NCI-H128 (cell line): ENCODE measurements around the gene SOX21.
A peak's percentile ranks its signal among the peaks of the same experiment; 100 is the strongest.

ENCODE experiments used
- DNase-seq: peaks from one replicate; lab custom pipeline; 2025; ENCODE audit not compliant: unreplicated experiment; lab: John Stamatoyannopoulos, UW

SOX21 gene

GRCh38 chr13:94679614-94680013 lies 32.7 kb downstream of the SOX21 start:
- no peak for DNase-seq

GRCh38 chr13:94678845-94679244 lies 33.5 kb downstream of the SOX21 start:
- no peak for DNase-seq

DNA sequence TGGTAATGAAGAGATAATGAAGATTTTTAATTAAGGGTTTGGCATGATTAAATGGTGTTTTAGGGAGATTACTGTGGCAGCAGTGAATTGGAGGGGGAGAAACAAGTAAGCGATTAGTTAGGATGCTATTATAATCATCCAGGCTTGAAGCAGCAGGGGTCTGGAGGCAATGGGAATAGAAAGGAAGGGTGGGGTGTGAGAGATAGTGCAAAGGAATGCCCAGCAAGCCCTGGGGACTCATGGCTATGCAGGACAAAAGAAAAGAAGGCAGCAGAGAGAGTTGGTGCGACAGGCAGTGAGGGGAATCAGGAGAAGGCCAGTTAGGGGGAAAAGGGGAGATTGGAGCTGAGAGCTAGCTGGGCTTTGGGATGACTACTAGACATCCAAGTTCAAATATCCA lies 34.5 kb downstream of the SOX21 start:
- DNase-seq: no peak

GRCh38 chr13:94674609-94675348 lies 37.6 kb downstream of the SOX21 start:
- peak; percentile 19 for DNase-seq

- DNase-seq: no peak
These were observed 38.5 kb downstream of the SOX21 start for GRCh38 chr13:94673851-94674250.

- DNase-seq: no peak
These were observed 39.9 kb downstream of the SOX21 start for GRCh38 chr13:94672400-94672799.

GRCh38 chr13:94667190-94667589 lies 45.2 kb downstream of the SOX21 start:
- no peak for DNase-seq

DNA sequence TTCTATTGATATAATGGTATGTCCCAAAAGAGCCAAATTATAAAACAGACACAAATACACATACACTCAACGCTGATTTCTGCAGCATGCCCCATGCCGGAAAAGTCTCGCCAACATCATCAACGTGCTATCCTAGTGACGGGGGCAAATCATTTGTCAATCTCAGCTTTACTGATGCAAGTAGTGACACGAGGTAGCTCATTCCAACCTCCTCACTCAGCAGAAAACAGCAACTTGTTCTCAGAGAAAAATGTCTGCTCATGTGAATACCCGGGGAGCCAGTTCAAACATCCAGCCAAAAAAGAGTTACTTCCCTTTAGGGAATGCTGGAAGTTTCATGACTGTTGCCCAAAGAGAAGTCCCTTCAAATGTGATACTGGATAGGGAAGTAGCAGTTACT lies 46.3 kb downstream of the SOX21 start:
- DNase-seq: no peak

GRCh38 chr13:94664889-94665288 lies 47.5 kb downstream of the SOX21 start:
- DNase-seq: no peak

GRCh38 chr13:94662274-94662945 lies 49.9 kb downstream of the SOX21 start:
- DNase-seq: no peak

GRCh38 chr13:94661406-94661805 lies 50.9 kb downstream of the SOX21 start:
- no peak for DNase-seq

DNA sequence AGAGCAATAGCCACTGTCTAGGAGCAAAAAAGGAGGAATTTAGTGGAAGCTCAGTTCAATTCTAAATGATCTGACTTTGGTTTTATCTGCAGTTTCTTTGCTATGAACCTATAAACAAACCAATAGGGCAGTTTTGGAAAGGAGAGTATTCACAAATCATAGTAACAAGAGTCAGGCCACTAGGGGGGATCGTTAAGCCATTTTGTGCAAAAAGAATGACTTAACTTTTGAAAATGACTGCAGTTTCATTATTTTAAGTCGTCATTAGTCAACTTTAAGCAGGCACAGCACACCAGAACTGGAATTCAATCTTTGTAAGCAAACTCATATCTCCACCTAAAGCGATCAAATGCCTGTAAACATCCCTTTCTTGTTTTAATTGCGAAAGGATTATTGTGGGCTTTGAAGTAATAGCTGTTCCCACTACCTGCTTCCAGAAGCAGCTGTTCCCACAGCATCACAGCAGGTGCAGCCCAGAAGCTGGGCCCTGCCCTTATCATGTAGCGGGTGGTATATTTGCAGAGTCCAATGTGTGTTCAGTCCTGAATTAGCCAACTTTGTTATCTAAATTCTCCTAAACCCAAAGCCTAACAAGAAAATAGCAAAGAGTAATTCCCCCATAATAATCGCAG lies 51.5 kb downstream of the SOX21 start:
- DNase-seq: no peak
